Adrenal gland (tissue), 5 donors: ENCODE measurements around the gene KIRREL3.

Experiments
- POLR2A ChIP-seq, 2 donors: fragments of 450-650 bp; IDR thresholded peaks; one replicate each; pipeline ENCODE4 v1.6.1; 2017; ENCODE audit warnings: antibody characterized with exemption in 2 of 2, mild to moderate bottlenecking in 2 of 2, moderate library complexity in 1 of 2
- TF ChIP-seq, protein P1 (sequence below), 6 experiments: fragments of 450-650 bp in 4 of 6; fragments of 200-600 bp in 2 of 6; sonication (generic) in 1 of 6; IDR thresholded peaks; 1 replicate in 5 of 6; 2 replicates in 1 of 6; pipeline versions ENCODE4 v1.5.1 to v1.8.0; 2016 to 2021; ENCODE audit warnings: antibody characterized with exemption in 6 of 6, mild to moderate bottlenecking in 2 of 6, moderate library complexity in 1 of 6
- donor health status: DM: no; HTN: no; CAD: no.

- TF ChIP-seq, protein P1, sequence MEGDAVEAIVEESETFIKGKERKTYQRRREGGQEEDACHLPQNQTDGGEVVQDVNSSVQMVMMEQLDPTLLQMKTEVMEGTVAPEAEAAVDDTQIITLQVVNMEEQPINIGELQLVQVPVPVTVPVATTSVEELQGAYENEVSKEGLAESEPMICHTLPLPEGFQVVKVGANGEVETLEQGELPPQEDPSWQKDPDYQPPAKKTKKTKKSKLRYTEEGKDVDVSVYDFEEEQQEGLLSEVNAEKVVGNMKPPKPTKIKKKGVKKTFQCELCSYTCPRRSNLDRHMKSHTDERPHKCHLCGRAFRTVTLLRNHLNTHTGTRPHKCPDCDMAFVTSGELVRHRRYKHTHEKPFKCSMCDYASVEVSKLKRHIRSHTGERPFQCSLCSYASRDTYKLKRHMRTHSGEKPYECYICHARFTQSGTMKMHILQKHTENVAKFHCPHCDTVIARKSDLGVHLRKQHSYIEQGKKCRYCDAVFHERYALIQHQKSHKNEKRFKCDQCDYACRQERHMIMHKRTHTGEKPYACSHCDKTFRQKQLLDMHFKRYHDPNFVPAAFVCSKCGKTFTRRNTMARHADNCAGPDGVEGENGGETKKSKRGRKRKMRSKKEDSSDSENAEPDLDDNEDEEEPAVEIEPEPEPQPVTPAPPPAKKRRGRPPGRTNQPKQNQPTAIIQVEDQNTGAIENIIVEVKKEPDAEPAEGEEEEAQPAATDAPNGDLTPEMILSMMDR (IDR thresholded peaks at IDR 0.05) = no peak
- TF ChIP-seq POLR2A (IDR thresholded peaks at IDR 0.05) = no peak
Measured at GRCh38 chr11:126426820-126427749, 573.5 kb downstream of the KIRREL3 start.
